Sigmoid colon (tissue), 4 donors: ENCODE measurements around the gene C11orf54.

Experiments used
- EP300 ChIP-seq, 4 donors: sonication (generic); formaldehyde crosslinking; IDR thresholded peaks; one replicate each; pipeline ENCODE4 v1.6.1; 2017; ENCODE audit warnings: antibody characterized with exemption in 4 of 4
- POLR2A ChIP-seq, 2 donors: fragments of 450-650 bp; IDR thresholded peaks; one replicate each; pipeline ENCODE4 v1.6.1; 2016; ENCODE audit warnings: antibody characterized with exemption in 2 of 2, mild to moderate bottlenecking in 2 of 2, moderate library complexity in 2 of 2
- POLR2AphosphoS5 ChIP-seq, 4 donors: sonication (generic); formaldehyde crosslinking; IDR thresholded peaks; one replicate each; pipeline ENCODE4 v1.6.1; 2017; ENCODE audit warnings: antibody characterized with exemption in 4 of 4
- TF ChIP-seq, protein P1 (sequence below), 4 experiments: fragments of 450-650 bp in 3 of 4; fragments of 200-600 bp in 1 of 4; IDR thresholded peaks; one replicate each; pipeline ENCODE4 v1.5.1; 2016 to 2019; ENCODE audit warnings: antibody characterized with exemption in 4 of 4, mild to moderate bottlenecking in 3 of 4, moderate library complexity in 2 of 4

DNA sequence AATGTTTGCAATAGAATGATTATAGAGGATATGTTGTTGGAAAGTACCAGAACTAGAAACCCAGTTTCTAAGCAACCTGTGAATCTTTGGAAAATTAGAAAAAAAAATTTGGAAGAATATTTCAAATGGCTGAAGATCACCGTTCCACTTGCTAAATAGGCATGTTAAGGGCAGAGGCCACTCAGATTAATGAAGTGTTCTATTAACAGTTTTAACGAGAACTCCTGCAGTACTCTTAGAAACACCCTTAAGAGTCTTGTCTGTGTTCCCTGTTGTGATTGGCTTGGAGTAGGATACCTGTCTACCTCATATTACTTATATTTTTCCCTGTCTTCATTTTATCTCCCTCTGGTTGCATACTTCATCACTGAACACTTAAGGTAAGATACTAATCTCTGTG, 4.6 kb downstream of the C11orf54 start:
- TF ChIP-seq POLR2A (IDR thresholded peaks at IDR 0.05) (no peak), POLR2AphosphoS5 (IDR thresholded peaks at IDR 0.05) (no peak), EP300 (IDR thresholded peaks at IDR 0.05) (no peak)
- TF ChIP-seq, protein P1, sequence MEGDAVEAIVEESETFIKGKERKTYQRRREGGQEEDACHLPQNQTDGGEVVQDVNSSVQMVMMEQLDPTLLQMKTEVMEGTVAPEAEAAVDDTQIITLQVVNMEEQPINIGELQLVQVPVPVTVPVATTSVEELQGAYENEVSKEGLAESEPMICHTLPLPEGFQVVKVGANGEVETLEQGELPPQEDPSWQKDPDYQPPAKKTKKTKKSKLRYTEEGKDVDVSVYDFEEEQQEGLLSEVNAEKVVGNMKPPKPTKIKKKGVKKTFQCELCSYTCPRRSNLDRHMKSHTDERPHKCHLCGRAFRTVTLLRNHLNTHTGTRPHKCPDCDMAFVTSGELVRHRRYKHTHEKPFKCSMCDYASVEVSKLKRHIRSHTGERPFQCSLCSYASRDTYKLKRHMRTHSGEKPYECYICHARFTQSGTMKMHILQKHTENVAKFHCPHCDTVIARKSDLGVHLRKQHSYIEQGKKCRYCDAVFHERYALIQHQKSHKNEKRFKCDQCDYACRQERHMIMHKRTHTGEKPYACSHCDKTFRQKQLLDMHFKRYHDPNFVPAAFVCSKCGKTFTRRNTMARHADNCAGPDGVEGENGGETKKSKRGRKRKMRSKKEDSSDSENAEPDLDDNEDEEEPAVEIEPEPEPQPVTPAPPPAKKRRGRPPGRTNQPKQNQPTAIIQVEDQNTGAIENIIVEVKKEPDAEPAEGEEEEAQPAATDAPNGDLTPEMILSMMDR (IDR thresholded peaks at IDR 0.05) = no peak
